Measurements from ENCODE around the gene RANGAP1.

The RANGAP1 gene

GRCh38 chr22:41204066-41204465, 81.9 kb downstream of the RANGAP1 start:
- no peak for ATAC-seq

GRCh38 chr22:41203118-41203517, 82.9 kb downstream of the RANGAP1 start:
- no peak for ATAC-seq
- TF ChIP-seq ESRRG (CRISPR knock-in tag; IDR thresholded peaks at IDR 0.05) (no peak), CSDC2 (CRISPR knock-in tag; IDR thresholded peaks at IDR 0.05) (no peak), ARNTL (CRISPR knock-in tag; IDR thresholded peaks at IDR 0.05; ENCODE audit: borderline replicate concordance, low read depth) (no peak), PATZ1 (CRISPR knock-in tag; IDR thresholded peaks at IDR 0.05; ENCODE audit: borderline replicate concordance) (no peak), POU6F1 (CRISPR knock-in tag; IDR thresholded peaks at IDR 0.05; ENCODE audit: borderline replicate concordance, low read depth) (no peak), ISL1 (CRISPR knock-in tag; IDR thresholded peaks at IDR 0.05) (no peak), ZNF70 (CRISPR knock-in tag; IDR thresholded peaks at IDR 0.05) (no peak), SNAI2 (CRISPR knock-in tag; IDR thresholded peaks at IDR 0.05) (no peak), TCF4 (CRISPR knock-in tag; IDR thresholded peaks at IDR 0.05; ENCODE audit: borderline replicate concordance) (no peak), OSR1 (CRISPR knock-in tag; IDR thresholded peaks at IDR 0.05) (no peak), PPARA (CRISPR knock-in tag; IDR thresholded peaks at IDR 0.05; ENCODE audit: borderline replicate concordance) (no peak), ZC3H10 (CRISPR knock-in tag; IDR thresholded peaks at IDR 0.05) (no peak), CSRNP3 (CRISPR knock-in tag; IDR thresholded peaks at IDR 0.05) (no peak), ZNF565 (CRISPR knock-in tag; conservative IDR thresholded peaks at IDR 0.05; ENCODE audit: low read depth) (no peak)

More at GRCh38 chr22:41204066-41204465, 81.9 kb downstream of the RANGAP1 start:
- TF ChIP-seq GLIS3 (CRISPR knock-in tag; IDR thresholded peaks at IDR 0.05) (no peak), ZNF8 (CRISPR knock-in tag; IDR thresholded peaks at IDR 0.05) (no peak), TOX (CRISPR knock-in tag; IDR thresholded peaks at IDR 0.05; ENCODE audit: borderline replicate concordance) (no peak), ZNF565 (CRISPR knock-in tag; conservative IDR thresholded peaks at IDR 0.05; ENCODE audit: low read depth) (no peak), CSRNP3 (CRISPR knock-in tag; IDR thresholded peaks at IDR 0.05) (no peak), CSDC2 (CRISPR knock-in tag; IDR thresholded peaks at IDR 0.05) (no peak), ISL1 (CRISPR knock-in tag; IDR thresholded peaks at IDR 0.05) (no peak), OSR1 (CRISPR knock-in tag; IDR thresholded peaks at IDR 0.05) (no peak), CREB5 (CRISPR knock-in tag; IDR thresholded peaks at IDR 0.05; ENCODE audit: low read depth) (no peak), PATZ1 (CRISPR knock-in tag; IDR thresholded peaks at IDR 0.05; ENCODE audit: borderline replicate concordance) (no peak), ZFP30 (CRISPR knock-in tag; IDR thresholded peaks at IDR 0.05) (no peak), ZNF70 (CRISPR knock-in tag; IDR thresholded peaks at IDR 0.05) (no peak), RARB (CRISPR knock-in tag; IDR thresholded peaks at IDR 0.05) (no peak), PPARA (CRISPR knock-in tag; IDR thresholded peaks at IDR 0.05; ENCODE audit: borderline replicate concordance) (no peak), ZC3H10 (CRISPR knock-in tag; IDR thresholded peaks at IDR 0.05) (no peak), ESRRG (CRISPR knock-in tag; IDR thresholded peaks at IDR 0.05) (no peak), BACH2 (CRISPR knock-in tag; IDR thresholded peaks at IDR 0.05; ENCODE audit: borderline replicate concordance) (no peak), ARNTL (CRISPR knock-in tag; IDR thresholded peaks at IDR 0.05; ENCODE audit: borderline replicate concordance, low read depth) (no peak), TCF4 (CRISPR knock-in tag; IDR thresholded peaks at IDR 0.05; ENCODE audit: borderline replicate concordance) (no peak), POU6F1 (CRISPR knock-in tag; IDR thresholded peaks at IDR 0.05; ENCODE audit: borderline replicate concordance, low read depth) (no peak)

All from SK-N-SH treated with all-trans-retinoic acid at 6 μM for 48 hours (cell line).